Fibroblast of lung (primary cell): Measurements from ENCODE around the gene PSEN1. TPM values are rescaled to one million over a fixed set of nuclear protein-coding genes. Genes with fewer than 3 reads are reported as not detected.
A peak's percentile ranks its signal among the peaks of the same experiment; 100 is the strongest.

ENCODE experiments used
- DNase-seq, 2 donors: peaks; one replicate each; pipeline versions ENCODE4 v3.0.0 to v3.0.0-alpha.2; 2010; ENCODE audit warnings: low read depth in 2 of 2
- H2AFZ ChIP-seq: 2 replicates; pipeline ENCODE4 v1.5.1; 2012; ENCODE audit warnings: low read length, control low read depth, inconsistent platforms
- H3K27ac ChIP-seq: 2 replicates; pipeline ENCODE4 v1.5.1; 2011; ENCODE audit warnings: low read length, control low read depth; ENCODE audit not compliant: insufficient read depth
- H3K27me3 ChIP-seq: 2 replicates; pipeline ENCODE4 v1.5.1; 2011; ENCODE audit warnings: mild to moderate bottlenecking, low read length; ENCODE audit not compliant: control insufficient read depth, insufficient read depth
- H3K36me3 ChIP-seq: 2 replicates; pipeline ENCODE4 v1.5.1; 2011; ENCODE audit warnings: low read length; ENCODE audit not compliant: control insufficient read depth, insufficient read depth
- H3K4me1 ChIP-seq: 2 replicates; pipeline ENCODE4 v1.5.1; 2011; ENCODE audit warnings: low read length; ENCODE audit not compliant: control insufficient read depth, insufficient read depth; ENCODE audit errors: extremely low read depth
- H3K4me2 ChIP-seq: 2 replicates; pipeline ENCODE4 v1.5.1; 2011; ENCODE audit warnings: low read length, control low read depth; ENCODE audit not compliant: insufficient read depth; ENCODE audit errors: extremely low read depth
- H3K4me3 ChIP-seq, 4 experiments: fragments of 200-600 bp in 1 of 4; sonication (generic) in 1 of 4; replicated peaks in 1 of 4; 2 replicates each; pipeline ENCODE4 v1.5.1; 2011 to 2016; ENCODE audit warnings: low read length in 4 of 4, low read depth in 3 of 4, mild to moderate bottlenecking in 3 of 4, control low read depth in 2 of 4, inconsistent platforms in 1 of 4, mixed read lengths in 1 of 4; ENCODE audit not compliant: insufficient read depth in 1 of 4; ENCODE audit errors: control extremely low read depth in 1 of 4
- H3K79me2 ChIP-seq: 2 replicates; pipeline ENCODE4 v1.5.1; 2012; ENCODE audit warnings: mild to moderate bottlenecking, low read length, inconsistent platforms; ENCODE audit not compliant: control insufficient read depth, insufficient read depth
- H3K9ac ChIP-seq: 2 replicates; pipeline ENCODE4 v1.5.1; 2011; ENCODE audit warnings: mild to moderate bottlenecking, low read length, control low read depth; ENCODE audit not compliant: insufficient read depth
- H3K9me3 ChIP-seq: 2 replicates; pipeline ENCODE4 v1.5.1; 2012; ENCODE audit warnings: low read depth, low read length; ENCODE audit not compliant: control insufficient read depth, insufficient read depth
- H4K20me1 ChIP-seq: 2 replicates; pipeline ENCODE4 v1.5.1; 2011; ENCODE audit warnings: low read length; ENCODE audit not compliant: control insufficient read depth, insufficient read depth; ENCODE audit errors: extremely low read depth
- EZH2 ChIP-seq: IDR thresholded peaks from 2 replicates; pipeline ENCODE4 v1.5.1; 2012; ENCODE audit warnings: low read length, control low read depth, mild to moderate bottlenecking; ENCODE audit errors: missing control alignments
- polyA plus RNA-seq, 2 donors: library from polyadenylated mRNA; depleted of rRNA in 1 of 2; stranded (reverse) in 1 of 2; unstranded in 1 of 2; fragments of >200 nt; gene quantifications; 2 replicates each; pipeline ENCODE4 v1.2.1, GENCODE V29; 2011 to 2012; ENCODE audit warnings: missing spikeins in 1 of 2
- total RNA-seq: library from RNA; depleted of rRNA; stranded (reverse); fragments of >200 nt; gene quantifications from 2 replicates; pipeline ENCODE4 v1.2.1, GENCODE V29; 2014
- TF ChIP-seq, protein P1 (sequence below), 2 donors: IDR thresholded peaks in 1 of 2; conservative IDR thresholded peaks in 1 of 2; 1 replicate in 1 of 2; 2 replicates in 1 of 2; pipeline ENCODE4 v1.5.1; 2011 to 2012; ENCODE audit warnings: low read length in 2 of 2, control low read depth in 1 of 2, inconsistent platforms in 1 of 2, low read depth in 1 of 2, mild to moderate bottlenecking in 1 of 2

Gene PSEN1
- total and polyA plus RNA-seq, 2 donors (not counting 1 experiment from before 2014, with no cell fraction given), result 22.0 to 53.7 TPM

DNA sequence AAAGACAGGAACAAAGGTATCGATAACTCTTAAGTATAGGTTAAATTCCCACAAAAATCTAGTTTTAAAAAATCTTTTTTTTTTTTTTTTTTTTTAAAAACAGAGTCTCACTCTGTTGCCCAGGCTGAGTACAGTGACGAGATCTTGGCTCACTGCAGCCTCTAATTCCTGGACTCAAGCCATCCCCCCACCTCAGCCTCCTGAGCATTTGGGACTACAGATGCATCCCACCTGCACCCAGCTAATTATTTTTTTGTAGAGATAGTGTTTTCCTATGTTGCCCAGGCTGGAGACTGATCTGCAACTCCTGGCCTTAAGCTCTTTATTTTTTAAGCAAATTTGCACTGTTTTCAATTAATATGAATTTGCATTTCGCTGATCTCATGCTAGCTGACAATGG is 9.8 kb downstream of the PSEN1 start:
- Histone ChIP-seq H3K9me3 (no peaks in the 10 kb centered on the region), H3K9ac (no peak overlapping the region), H3K4me3 (no peak overlapping the region), H4K20me1 (no peaks in the 10 kb centered on the region), H3K4me2 (no peak overlapping the region), H3K27ac (no peak overlapping the region), H3K27me3 (no peaks in the 10 kb centered on the region), H3K79me2 (peaks cover 27% of the 10 kb centered on the region), H3K4me1 (peaks cover 2% of the 10 kb centered on the region), H3K36me3 (no peaks in the 10 kb centered on the region), H2AFZ (no peak overlapping the region)
- TF ChIP-seq, protein P1, sequence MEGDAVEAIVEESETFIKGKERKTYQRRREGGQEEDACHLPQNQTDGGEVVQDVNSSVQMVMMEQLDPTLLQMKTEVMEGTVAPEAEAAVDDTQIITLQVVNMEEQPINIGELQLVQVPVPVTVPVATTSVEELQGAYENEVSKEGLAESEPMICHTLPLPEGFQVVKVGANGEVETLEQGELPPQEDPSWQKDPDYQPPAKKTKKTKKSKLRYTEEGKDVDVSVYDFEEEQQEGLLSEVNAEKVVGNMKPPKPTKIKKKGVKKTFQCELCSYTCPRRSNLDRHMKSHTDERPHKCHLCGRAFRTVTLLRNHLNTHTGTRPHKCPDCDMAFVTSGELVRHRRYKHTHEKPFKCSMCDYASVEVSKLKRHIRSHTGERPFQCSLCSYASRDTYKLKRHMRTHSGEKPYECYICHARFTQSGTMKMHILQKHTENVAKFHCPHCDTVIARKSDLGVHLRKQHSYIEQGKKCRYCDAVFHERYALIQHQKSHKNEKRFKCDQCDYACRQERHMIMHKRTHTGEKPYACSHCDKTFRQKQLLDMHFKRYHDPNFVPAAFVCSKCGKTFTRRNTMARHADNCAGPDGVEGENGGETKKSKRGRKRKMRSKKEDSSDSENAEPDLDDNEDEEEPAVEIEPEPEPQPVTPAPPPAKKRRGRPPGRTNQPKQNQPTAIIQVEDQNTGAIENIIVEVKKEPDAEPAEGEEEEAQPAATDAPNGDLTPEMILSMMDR (conservative IDR thresholded peaks at IDR 0.05 in 1 of 2, IDR thresholded peaks at IDR 0.05 in 1 of 2; ENCODE audit: low read depth in 1 of 2, low read length in 2 of 2), result no peak
- no peak for TF ChIP-seq EZH2
- no peak for DNase-seq

DNA sequence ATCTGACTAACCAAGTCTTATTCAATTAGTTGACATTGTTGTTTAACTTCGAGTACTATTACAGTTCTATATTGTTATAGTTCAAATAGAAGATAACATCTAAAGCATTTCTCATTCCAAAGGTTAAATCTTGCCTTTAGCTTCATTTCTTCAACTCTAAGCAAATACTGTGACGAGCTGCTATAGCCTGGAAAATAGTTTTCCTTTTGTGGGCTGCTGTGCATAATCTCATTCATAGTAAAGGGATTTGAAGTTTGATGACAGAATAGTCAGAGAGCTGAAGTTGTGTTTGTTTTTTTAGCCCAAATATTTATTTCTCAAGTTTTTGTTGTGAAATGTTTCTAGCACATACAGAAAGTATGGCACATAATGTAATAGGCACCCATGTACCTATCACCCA is 13.4 kb downstream of the PSEN1 start:
- no peak overlapping the region for H3K4me2 ChIP-seq

DNA sequence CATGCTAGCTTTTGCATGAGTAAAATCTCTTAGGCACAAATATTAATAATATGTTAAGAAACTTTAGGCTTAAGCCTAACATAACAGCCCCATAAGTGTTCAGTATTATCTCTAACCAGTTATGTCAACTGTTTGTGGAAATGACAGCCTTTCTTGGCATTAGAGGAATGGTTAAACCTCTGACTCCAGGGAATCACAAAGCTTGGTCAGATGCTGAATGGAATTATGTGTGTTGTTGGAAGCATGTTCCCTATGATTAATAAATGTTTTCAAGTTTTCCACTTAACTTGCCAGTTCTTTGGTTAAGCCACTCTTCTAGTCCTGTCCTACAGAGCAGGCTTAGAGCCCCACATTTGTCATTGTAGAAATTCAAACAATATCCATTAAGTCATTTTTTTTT is 17.0 kb downstream of the PSEN1 start:
- H3K27ac ChIP-seq, result no peak overlapping the region
- peak in 1 of 2 donors; percentile 84 for DNase-seq

More for the DNA sequence above, 13.4 kb downstream of the PSEN1 start:
- H3K27ac ChIP-seq, result no peak overlapping the region
- peaks cover 2% of the 10 kb centered on the region for H3K4me1 ChIP-seq
- no peaks in the 10 kb centered on the region for H3K27me3 ChIP-seq
- no peaks in the 10 kb centered on the region for H3K9me3 ChIP-seq
- no peak overlapping the region for H3K9ac ChIP-seq
- DNase-seq, result peak in 1 of 2 donors; percentile 27
- TF ChIP-seq EZH2, result no peak
- TF ChIP-seq, protein P1 (conservative IDR thresholded peaks at IDR 0.05 in 1 of 2, IDR thresholded peaks at IDR 0.05 in 1 of 2; ENCODE audit: low read depth in 1 of 2, low read length in 2 of 2), result no peak
- no peak overlapping the region for H2AFZ ChIP-seq
- no peaks in the 10 kb centered on the region for H4K20me1 ChIP-seq
- no peak overlapping the region for H3K4me3 ChIP-seq
- H3K79me2 ChIP-seq, result peaks cover 13% of the 10 kb centered on the region
- no peaks in the 10 kb centered on the region for H3K36me3 ChIP-seq

More for the DNA sequence above, 17.0 kb downstream of the PSEN1 start:
- Histone ChIP-seq H2AFZ (no peak overlapping the region), H4K20me1 (no peaks in the 10 kb centered on the region), H3K4me1 (no peaks in the 10 kb centered on the region), H3K9ac (no peak overlapping the region), H3K4me2 (no peak overlapping the region), H3K36me3 (no peaks in the 10 kb centered on the region), H3K9me3 (no peaks in the 10 kb centered on the region), H3K4me3 (no peak overlapping the region), H3K27me3 (no peaks in the 10 kb centered on the region), H3K79me2 (no peaks in the 10 kb centered on the region)
- no peak for TF ChIP-seq EZH2
- TF ChIP-seq, protein P1 (conservative IDR thresholded peaks at IDR 0.05 in 1 of 2, IDR thresholded peaks at IDR 0.05 in 1 of 2; ENCODE audit: low read depth in 1 of 2, low read length in 2 of 2), result no peak
